Measurements from ENCODE around the gene MUC3A. TPM values are rescaled to one million over a fixed set of nuclear protein-coding genes. Genes with fewer than 3 reads are reported as not detected.
"Not testable (repeated sequence)": the region's sequence is repeated elsewhere in the genome, so short reads cannot be mapped to it uniquely, and the experiment has no call there.

Gene MUC3A
- under 1 TPM; 0.37 to 0.73 (median 0.51) TPM for polyA plus RNA-seq (ENCODE audit: insufficient read depth in 1 of 5, insufficient read length in 5 of 5, low replicate concordance in 1 of 5)
- long read RNA-seq, donor 1, result 0 reads
- long read RNA-seq, donor 2, result 0 reads
- long read RNA-seq, donor 3, result 0 reads
- long read RNA-seq, donor 4, partial matches to known transcripts, result 0 of 1 reads
- long read RNA-seq, donor 4, other reads (novel, unspliced or antisense), result 0 of 1 reads
- long read RNA-seq, donor 5, partial matches to known transcripts, result 0 of 2 reads
- long read RNA-seq, donor 5, other reads (novel, unspliced or antisense), result 0 of 2 reads
- long read RNA-seq, donor 6, result 0 reads
- long read RNA-seq, donor 7, result 0 reads
- long read RNA-seq, donor 8, result 0 reads

GRCh38 chr7:100949227-100949932, at the start of gene MUC3A:
Gene MUC3A (plus strand): TSS chr7:100949534. CDS start chr7:100949625, 91 bp downstream.
- DNase-seq, result no peak

GRCh38 chr7:100900978-100901377, 48.4 kb upstream of the MUC3A start:
- DNase-seq, result no peak

- DNase-seq, result no peak
These were observed 47.4 kb upstream of the MUC3A start for GRCh38 chr7:100901921-100902332.

GRCh38 chr7:100902638-100903037, 46.7 kb upstream of the MUC3A start:
- DNase-seq, result no peak

- no peak for DNase-seq
These were observed 40.8 kb upstream of the MUC3A start for GRCh38 chr7:100908512-100908911.

- DNase-seq, result not testable (repeated sequence)
These were observed 38.9 kb upstream of the MUC3A start for GRCh38 chr7:100910443-100910842.

- no peak for DNase-seq
These were observed 37.9 kb upstream of the MUC3A start for GRCh38 chr7:100911484-100911883.

GRCh38 chr7:100914208-100914878, 35.0 kb upstream of the MUC3A start:
- DNase-seq, result no peak

GRCh38 chr7:100914879-100915447, 34.4 kb upstream of the MUC3A start:
- no peak for DNase-seq

- DNase-seq, result not testable (repeated sequence)
These were observed 30.0 kb upstream of the MUC3A start for GRCh38 chr7:100919335-100919734.

GRCh38 chr7:100919779-100920437, 29.4 kb upstream of the MUC3A start:
- not testable (repeated sequence) for DNase-seq

- DNase-seq, result no peak
These were observed 28.3 kb upstream of the MUC3A start for GRCh38 chr7:100921039-100921438.

GRCh38 chr7:100923616-100924015, 25.7 kb upstream of the MUC3A start:
- DNase-seq, result not testable (repeated sequence)

GRCh38 chr7:100929808-100930174, 19.5 kb upstream of the MUC3A start:
- no peak for DNase-seq

- DNase-seq, result no peak
These were observed 15.6 kb upstream of the MUC3A start for GRCh38 chr7:100933734-100934133.

- not testable (repeated sequence) for DNase-seq
These were observed 14.0 kb upstream of the MUC3A start for GRCh38 chr7:100935381-100935780.

GRCh38 chr7:100936167-100936566, 13.2 kb upstream of the MUC3A start:
- not testable (repeated sequence) for DNase-seq

- DNase-seq, result peak; percentile 40 to 45
These were observed 7.1 kb upstream of the MUC3A start for GRCh38 chr7:100942045-100942774.

GRCh38 chr7:100943693-100944092, 5.6 kb upstream of the MUC3A start:
- no peak for DNase-seq

GRCh38 chr7:100944138-100944537, 5.2 kb upstream of the MUC3A start:
- no peak for DNase-seq

- no peak for DNase-seq
These were observed 3.2 kb upstream of the MUC3A start for GRCh38 chr7:100946111-100946510.

All from right lung (tissue), 10 donors.